ENCODE data around the gene BOK. TPM values are rescaled to one million over a fixed set of nuclear protein-coding genes. Genes with fewer than 3 reads are reported as not detected.

Gene BOK
- total RNA-seq, 1 donor from 2014 or later = 46.8 TPM

DNA sequence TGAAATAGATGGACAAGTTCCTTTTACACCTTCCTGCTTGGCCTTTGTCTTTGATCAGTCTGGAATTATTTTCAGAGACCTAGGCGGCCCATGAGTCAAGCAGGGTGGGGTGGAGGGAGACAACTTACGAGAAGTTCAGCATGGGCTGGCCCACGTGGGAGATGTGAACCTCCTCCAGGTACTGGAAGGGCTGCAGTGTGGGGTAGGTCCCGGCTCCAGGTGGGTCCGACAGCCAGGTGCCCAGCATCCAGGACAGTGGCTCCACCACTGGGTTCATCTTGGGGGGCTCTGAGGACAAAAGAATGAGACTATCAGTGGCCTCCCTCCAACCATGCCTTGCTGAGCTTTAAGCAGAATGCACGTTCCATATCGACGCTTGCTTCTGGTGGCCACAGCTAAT, 47.6 kb downstream of the BOK start:
- Mint-ChIP-seq H3K9me3 (ENCODE audit: low read depth) (no peaks in the 10 kb centered on the region), H3K4me3 (ENCODE audit: unreplicated experiment) (no peak overlapping the region), H3K27ac (ENCODE audit: unreplicated experiment) (no peak overlapping the region), H3K36me3 (ENCODE audit: low read depth) (peaks cover 8% of the 10 kb centered on the region), H3K4me1 (ENCODE audit: low read depth) (peaks cover 5% of the 10 kb centered on the region), H3K27me3 (ENCODE audit: low read depth) (no peaks in the 10 kb centered on the region)
- no peak for DNase-seq (ENCODE audit: low spot score)
- TF ChIP-seq, protein P1, sequence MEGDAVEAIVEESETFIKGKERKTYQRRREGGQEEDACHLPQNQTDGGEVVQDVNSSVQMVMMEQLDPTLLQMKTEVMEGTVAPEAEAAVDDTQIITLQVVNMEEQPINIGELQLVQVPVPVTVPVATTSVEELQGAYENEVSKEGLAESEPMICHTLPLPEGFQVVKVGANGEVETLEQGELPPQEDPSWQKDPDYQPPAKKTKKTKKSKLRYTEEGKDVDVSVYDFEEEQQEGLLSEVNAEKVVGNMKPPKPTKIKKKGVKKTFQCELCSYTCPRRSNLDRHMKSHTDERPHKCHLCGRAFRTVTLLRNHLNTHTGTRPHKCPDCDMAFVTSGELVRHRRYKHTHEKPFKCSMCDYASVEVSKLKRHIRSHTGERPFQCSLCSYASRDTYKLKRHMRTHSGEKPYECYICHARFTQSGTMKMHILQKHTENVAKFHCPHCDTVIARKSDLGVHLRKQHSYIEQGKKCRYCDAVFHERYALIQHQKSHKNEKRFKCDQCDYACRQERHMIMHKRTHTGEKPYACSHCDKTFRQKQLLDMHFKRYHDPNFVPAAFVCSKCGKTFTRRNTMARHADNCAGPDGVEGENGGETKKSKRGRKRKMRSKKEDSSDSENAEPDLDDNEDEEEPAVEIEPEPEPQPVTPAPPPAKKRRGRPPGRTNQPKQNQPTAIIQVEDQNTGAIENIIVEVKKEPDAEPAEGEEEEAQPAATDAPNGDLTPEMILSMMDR (IDR thresholded peaks at IDR 0.05) = no peak

DNA sequence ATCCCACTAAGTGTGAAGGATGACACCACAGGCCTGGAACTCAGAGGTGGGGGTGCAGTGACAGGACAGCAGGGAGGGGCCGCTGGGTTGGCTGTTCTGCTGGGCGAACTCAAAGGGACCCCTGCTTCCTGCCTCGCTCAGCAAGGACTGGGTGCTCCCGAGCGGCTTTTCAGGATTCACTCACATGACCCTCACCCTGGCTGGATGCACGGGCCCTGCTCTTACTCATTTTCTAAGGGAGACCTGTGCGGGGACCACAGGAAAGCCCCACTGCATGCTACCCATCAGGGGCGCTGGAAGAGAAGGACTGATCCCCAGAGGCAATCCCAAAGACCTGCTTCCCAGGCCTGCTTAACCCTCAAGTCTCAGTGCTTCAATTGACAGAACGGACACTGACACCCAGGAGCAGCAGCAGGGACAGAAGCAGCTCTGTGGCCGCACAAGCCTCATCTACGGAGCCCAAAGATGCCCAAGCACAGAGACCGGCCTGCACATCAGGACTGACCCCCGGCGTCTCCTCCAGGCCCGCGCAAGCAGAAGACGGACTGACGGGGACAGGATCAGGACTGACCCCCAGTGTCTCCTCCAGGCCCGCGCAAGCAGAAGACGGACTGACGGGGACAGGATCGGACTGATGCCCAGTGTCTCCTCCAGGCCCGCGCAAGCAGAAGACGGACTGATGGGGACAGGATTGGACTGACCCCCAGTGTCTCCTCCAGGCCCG, 48.8 kb downstream of the BOK start:
- no peak overlapping the region for H3K4me3 Mint-ChIP-seq (ENCODE audit: unreplicated experiment)
- TF ChIP-seq, protein P1 (IDR thresholded peaks at IDR 0.05) = no peak
- no peaks in the 10 kb centered on the region for H3K9me3 Mint-ChIP-seq (ENCODE audit: low read depth)
- H3K27ac Mint-ChIP-seq (ENCODE audit: unreplicated experiment) = no peak overlapping the region
- H3K27me3 Mint-ChIP-seq (ENCODE audit: low read depth) = no peaks in the 10 kb centered on the region
- no peak for DNase-seq (ENCODE audit: low spot score)
- H3K36me3 Mint-ChIP-seq (ENCODE audit: low read depth) = peaks cover 4% of the 10 kb centered on the region
- peaks cover 5% of the 10 kb centered on the region for H3K4me1 Mint-ChIP-seq (ENCODE audit: low read depth)

DNA sequence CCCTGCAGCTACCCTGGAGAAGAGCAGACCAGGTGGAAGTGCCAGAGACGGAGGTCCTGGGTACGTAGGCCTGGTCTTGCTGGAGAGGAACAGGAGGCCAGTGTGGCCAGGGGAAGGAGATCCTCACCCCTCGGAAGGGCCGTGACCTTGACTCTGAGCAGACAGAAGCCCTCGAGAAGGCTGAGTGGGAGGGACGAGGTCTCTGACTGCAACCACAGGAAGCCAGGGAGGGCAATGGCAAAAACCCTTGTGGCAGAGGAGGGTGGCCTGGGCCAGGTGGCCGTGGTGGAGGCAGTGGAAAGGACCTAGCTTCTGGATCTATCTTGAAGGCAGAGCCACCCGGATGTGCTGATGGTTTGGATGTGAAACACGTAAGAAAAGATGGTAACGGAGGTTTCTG, 50.3 kb downstream of the BOK start:
- Mint-ChIP-seq H3K4me3 (ENCODE audit: unreplicated experiment) (no peak overlapping the region), H3K27me3 (ENCODE audit: low read depth) (no peaks in the 10 kb centered on the region), H3K36me3 (ENCODE audit: low read depth) (peaks cover 1% of the 10 kb centered on the region), H3K4me1 (ENCODE audit: low read depth) (peaks cover 5% of the 10 kb centered on the region), H3K27ac (ENCODE audit: unreplicated experiment) (peak overlapping the region; percentile 6), H3K9me3 (ENCODE audit: low read depth) (no peaks in the 10 kb centered on the region)
- DNase-seq (ENCODE audit: low spot score) = no peak
- TF ChIP-seq, protein P1 (IDR thresholded peaks at IDR 0.05) = no peak

DNA sequence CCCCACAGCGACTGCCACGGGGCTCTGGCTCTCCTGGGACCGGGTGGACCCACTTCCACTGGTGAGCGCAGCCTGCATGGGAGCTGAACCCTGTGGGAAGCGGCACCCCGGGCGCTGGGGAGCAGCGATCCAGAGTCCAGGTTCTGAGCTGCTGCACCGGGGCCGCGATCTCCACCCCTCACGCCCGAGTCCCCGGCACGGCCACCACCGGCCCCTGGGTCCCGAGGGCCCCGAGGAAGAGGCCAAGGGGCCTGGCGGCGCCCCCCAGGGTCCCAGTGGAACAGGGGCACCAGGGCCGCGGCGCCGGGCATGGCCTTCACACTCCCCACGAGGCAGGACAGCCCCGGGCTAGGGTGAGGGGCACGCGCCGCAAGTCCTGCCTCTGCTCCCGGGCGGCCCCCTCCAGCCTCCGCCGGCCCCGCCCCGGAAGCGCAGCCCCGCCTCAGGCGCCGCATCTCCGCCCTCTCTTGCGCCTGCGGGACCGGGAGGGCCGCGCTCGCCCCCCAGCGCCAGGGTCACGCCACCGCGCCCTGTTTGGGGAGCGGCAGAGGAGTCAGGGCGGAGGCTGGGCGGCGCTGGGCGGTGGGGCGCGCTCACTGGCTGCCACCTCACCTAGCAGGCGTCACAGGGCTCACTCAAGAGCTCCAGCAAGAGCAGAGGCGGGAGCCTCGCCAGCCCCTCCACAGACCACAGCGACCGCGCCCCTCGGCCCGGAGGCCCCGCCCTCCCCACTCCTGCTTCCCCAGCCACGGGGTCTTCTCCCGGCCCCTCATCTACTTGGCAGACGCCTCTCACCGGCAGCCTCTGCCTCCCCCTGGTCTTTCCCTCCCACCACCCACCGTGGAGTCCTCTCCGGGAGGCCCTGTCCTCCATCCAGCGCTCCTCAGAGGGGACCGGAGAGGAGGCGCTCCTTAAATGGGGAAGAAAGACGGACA, 51.6 kb downstream of the BOK start:
- no peak for DNase-seq (ENCODE audit: low spot score)
- peak overlapping the region; percentile 61 for H3K4me3 Mint-ChIP-seq (ENCODE audit: unreplicated experiment)
- H3K4me1 Mint-ChIP-seq (ENCODE audit: low read depth) = peaks cover 8% of the 10 kb centered on the region
- H3K36me3 Mint-ChIP-seq (ENCODE audit: low read depth) = peaks cover under 1% of the 10 kb centered on the region
- peak overlapping the region; percentile 71 for H3K27ac Mint-ChIP-seq (ENCODE audit: unreplicated experiment)
- H3K27me3 Mint-ChIP-seq (ENCODE audit: low read depth) = no peaks in the 10 kb centered on the region
- no peaks in the 10 kb centered on the region for H3K9me3 Mint-ChIP-seq (ENCODE audit: low read depth)
- TF ChIP-seq, protein P1 (IDR thresholded peaks at IDR 0.05) = peak; percentile 79

DNA sequence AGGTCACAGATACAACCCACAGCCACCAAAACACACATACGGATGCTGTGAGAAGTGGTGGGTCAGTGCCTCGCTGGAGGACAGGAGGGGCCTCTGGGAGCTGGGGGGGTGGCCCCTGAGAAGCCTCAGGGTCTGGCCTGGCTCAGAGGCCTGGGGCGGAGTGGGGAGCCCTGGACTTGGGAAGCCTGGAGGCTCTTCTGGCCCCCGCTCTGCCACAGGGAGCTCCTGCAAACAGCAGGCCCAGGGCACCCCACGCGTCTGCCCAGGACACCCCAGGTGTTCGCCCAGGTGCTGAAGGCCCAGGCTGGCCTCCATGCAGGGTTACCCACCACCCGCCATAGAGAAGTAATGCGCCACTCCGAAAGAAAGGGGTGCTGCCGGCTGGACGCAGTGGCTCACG, 52.5 kb downstream of the BOK start:
- peak overlapping the region; percentile 61 for H3K4me3 Mint-ChIP-seq (ENCODE audit: unreplicated experiment)
- no peaks in the 10 kb centered on the region for H3K36me3 Mint-ChIP-seq (ENCODE audit: low read depth)
- H3K9me3 Mint-ChIP-seq (ENCODE audit: low read depth) = no peaks in the 10 kb centered on the region
- TF ChIP-seq, protein P1 (IDR thresholded peaks at IDR 0.05) = no peak
- H3K27me3 Mint-ChIP-seq (ENCODE audit: low read depth) = no peaks in the 10 kb centered on the region
- DNase-seq (ENCODE audit: low spot score) = no peak
- H3K4me1 Mint-ChIP-seq (ENCODE audit: low read depth) = peaks cover 8% of the 10 kb centered on the region
- peak overlapping the region; percentile 71 for H3K27ac Mint-ChIP-seq (ENCODE audit: unreplicated experiment)
